GM19463 (cell line): ENCODE results near the gene PLEKHA4.
"Not testable (repeated sequence)": the region's sequence is repeated elsewhere in the genome, so short reads cannot be mapped to it uniquely, and the experiment has no call there.

Experiments used
- ATAC-seq: cut with Tn5 transposase; IDR thresholded peaks from one replicate; pipeline ENCODE4 v1.9.1; 2021; ENCODE audit warnings: mild to moderate bottlenecking, moderate library complexity; ENCODE audit not compliant: unreplicated experiment

PLEKHA4 gene, protein sequence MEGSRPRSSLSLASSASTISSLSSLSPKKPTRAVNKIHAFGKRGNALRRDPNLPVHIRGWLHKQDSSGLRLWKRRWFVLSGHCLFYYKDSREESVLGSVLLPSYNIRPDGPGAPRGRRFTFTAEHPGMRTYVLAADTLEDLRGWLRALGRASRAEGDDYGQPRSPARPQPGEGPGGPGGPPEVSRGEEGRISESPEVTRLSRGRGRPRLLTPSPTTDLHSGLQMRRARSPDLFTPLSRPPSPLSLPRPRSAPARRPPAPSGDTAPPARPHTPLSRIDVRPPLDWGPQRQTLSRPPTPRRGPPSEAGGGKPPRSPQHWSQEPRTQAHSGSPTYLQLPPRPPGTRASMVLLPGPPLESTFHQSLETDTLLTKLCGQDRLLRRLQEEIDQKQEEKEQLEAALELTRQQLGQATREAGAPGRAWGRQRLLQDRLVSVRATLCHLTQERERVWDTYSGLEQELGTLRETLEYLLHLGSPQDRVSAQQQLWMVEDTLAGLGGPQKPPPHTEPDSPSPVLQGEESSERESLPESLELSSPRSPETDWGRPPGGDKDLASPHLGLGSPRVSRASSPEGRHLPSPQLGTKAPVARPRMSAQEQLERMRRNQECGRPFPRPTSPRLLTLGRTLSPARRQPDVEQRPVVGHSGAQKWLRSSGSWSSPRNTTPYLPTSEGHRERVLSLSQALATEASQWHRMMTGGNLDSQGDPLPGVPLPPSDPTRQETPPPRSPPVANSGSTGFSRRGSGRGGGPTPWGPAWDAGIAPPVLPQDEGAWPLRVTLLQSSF

GRCh38 chr19:48868114-48868886, at the start of gene PLEKHA4:
Gene PLEKHA4 (minus strand): TSS chr19:48868617. CDS start chr19:48867620, 997 bp downstream.
- ATAC-seq, result no peak

DNA sequence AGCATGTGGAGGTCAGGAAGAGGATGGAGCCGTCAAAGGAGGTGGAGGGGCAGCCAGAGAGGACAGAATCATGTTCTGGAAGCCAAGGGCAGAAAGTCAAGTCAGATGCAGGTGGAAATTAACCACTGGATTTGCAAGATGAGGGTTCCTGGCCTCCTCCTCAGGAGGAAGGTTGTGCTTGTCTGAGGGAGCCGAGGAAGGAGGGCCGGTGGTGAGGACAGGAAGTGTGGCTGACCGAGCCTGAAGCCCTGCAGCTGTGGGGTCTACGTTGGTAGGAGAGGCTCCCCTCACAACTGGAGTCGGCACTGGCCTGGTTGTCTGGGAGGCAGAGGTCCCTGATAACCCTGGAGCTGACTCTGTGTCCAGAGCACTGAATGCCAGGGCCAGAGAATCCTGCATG, 49.7 kb upstream of the PLEKHA4 start:
- no peak for ATAC-seq

DNA sequence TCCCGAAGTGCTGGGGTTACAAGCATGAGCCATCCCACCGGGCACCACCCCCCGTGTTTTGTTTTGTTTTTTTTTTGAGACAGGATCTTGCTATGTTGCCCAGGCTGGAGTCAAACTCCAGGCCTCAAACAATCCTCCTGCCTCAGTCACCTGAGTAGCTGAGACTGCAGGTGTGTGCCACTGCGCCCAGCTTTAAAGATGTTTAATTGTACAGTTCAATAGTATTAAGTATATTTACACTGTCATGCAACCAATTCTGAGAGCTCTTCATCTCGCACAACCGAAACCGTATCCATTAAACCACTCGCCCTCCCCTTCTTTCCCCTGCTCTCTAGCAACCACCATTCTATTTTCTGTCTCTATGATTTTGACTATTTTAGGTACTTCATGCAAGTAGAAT, 47.3 kb upstream of the PLEKHA4 start:
- no peak for ATAC-seq

GRCh38 chr19:48914181-48914580, 45.8 kb upstream of the PLEKHA4 start:
- no peak for ATAC-seq

GRCh38 chr19:48913114-48913889, 44.9 kb upstream of the PLEKHA4 start:
- ATAC-seq, result no peak

DNA sequence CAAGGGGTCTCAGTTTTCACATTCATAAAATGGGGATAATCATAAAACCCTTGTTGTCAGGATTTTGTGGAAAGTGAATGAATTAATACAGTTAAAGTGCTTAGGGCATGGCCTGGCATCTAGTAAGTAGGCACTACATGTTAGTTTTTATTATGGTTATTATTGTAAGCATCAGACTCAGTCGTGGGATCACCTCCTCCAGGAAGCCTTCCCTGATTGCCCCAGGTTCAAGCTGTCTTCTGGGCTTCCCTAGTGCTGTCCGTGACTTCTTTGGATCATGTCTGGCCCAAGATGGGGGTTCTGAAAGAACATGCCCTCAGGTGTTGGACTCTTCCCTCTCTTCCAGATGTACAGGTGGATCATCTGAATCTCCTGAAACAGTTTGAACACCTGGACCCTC, 42.4 kb upstream of the PLEKHA4 start:
- no peak for ATAC-seq

DNA sequence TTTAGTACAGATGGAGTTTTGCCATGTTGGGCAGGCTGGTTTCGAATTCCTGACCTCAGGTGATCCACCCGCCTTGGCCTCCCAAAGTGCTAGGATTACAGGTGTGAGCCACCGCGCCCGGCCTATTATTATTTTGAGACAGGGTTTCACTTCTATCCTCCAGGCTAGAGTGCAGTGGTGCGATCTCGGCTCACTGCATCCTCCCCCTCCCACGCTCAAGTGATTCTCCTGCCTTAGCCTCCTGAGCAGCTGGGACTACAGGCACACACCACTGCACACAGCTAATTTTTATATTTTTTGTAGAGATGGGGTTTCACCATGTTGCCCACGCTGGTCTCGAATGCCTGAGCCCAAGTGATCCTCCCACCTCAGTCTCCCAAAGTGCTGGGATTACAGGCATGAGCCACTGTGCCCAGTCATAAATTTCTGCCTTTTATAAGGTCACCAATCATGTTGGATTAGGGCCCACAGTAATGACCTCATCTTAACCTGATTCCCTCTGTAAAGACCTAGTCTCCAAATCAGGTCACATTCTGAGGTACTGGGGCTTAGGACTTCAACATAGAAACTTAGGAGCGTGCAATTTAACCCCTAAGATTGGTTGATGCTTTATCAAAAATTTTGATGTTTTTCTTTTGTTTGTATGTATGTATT, 41.1 kb upstream of the PLEKHA4 start:
- ATAC-seq, result not testable (repeated sequence)

DNA sequence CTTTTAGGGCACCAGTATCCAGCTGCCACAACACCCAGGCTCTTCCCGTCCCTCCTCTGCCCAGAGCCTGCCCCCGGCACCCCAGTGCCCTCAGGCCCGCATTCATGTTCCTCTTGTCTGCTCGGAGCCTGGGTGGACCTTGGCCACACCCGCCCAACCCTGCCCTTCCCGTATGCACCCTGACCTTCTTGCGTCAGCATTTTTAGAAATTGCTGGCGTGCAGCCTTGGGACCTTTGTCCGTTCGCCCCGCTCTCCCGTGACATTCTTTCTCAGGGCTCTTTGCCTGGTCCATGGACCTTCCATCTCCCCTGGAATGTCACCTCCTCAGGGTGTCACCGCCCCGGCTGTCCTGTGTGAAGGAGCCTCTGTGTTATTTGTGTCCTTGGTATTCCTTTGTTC, 39.3 kb upstream of the PLEKHA4 start:
- ATAC-seq, result no peak

DNA sequence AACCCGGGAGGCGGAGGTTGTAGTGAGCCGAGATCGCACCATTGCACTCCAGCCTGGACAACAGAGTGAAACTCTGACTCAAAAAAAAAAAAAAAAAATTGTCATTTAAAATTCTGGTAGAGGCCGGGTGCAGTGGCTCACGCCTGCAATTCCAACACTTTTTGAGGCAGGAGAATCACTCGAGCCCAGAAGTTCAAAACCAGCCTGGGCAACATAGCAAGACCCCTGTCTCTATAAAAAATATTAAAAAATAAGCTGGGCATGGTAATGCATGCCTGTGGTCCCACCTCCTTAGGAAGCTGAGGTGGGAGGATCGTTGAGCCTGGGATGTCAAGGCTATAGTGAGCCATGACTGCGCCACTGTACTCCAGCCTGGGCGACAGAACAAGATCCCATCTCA, 37.9 kb upstream of the PLEKHA4 start:
- ATAC-seq, result no peak

DNA sequence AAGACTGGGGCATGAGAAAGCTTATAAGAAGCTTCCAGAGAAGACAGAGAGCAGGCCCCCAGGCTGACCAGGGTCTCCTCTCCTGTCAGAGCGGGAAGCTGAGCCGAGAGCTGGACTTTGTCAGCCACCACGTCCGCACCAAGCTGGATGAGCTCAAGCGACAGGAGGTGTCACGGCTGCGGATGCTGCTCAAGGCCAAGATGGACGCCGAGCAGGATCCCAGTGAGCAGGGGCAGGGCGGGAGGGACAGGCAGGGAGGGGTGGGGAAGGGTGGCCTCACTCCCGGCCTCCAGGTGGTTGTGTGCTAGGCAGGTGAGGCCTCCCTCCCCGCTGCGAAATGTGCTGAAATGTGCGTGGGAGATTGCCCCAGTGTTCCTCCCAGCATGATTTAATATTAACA, 37.2 kb upstream of the PLEKHA4 start:
- no peak for ATAC-seq

DNA sequence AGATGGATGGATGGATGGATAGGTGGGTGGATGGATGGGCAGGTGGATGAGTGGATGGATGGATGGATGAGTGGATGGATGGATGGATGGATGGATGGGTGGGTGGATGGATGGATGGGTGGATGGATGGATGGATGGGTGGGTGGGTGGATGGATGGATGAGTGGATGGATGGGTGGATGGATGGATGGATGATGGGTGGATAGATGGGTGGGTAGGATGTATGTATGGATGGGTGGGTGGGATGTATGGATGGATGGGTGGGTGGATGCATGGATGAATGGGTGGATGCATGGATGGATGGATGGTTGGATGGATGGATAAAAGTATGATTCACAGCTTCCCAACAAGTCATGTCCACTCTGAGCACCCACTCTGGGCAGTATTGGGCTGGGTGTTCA, 35.4 kb upstream of the PLEKHA4 start:
- not testable (repeated sequence) for ATAC-seq

- ATAC-seq, result not testable (repeated sequence)
Measured at GRCh38 chr19:48902291-48902690, 33.9 kb upstream of the PLEKHA4 start.

DNA sequence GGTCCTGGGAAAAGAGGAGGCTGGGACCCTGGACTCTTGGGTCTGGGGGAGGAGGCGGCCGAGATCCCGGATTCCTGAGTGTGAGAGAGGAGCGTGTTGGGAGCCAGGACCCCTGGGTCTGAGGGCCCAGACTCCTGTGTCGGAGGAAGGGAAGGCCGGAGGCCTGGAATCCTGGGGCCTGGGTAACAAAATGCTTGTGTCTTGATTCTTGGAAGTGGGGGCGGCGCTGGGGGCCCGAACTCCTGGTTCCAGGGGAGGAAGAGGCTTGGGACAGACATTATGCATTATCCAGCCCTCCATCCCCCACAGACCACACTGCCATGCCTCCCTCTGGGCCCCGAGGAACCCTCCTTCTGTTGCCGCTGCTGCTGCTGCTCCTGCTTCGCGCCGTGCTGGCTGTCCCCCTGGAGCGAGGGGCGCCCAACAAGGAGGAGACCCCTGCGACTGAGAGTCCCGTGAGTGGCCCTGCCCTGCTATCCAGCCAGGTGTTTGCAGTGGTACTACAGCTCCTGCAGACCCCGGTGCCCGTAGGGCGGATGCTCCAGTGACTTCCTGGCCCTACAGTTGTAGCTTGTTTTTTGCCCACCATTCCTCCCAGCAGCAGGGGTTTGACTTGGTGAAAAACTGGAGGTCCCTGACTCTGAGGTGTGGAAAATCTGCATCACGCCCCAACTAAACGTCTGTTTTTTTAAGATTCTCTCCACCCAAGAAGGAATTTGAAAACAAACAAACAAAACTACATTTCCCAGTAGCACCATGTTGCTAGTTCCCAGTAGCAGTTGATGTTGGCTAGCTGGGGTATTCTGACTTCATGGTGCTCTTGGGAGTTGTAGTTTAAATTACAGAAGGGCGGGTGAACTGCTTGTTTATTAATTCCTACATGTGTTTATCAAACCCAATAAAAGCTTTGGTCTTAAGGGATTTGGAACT, 32.3 kb upstream of the PLEKHA4 start:
- no peak for ATAC-seq

GRCh38 chr19:48899781-48900476, 31.5 kb upstream of the PLEKHA4 start, which contains the start of gene NUCB1:
Gene NUCB1 (plus strand): TSS chr19:48900312. CDS start chr19:48900797, 485 bp downstream.
- ATAC-seq, result peak; percentile 89

- not testable (repeated sequence) for ATAC-seq
Measured at GRCh38 chr19:48899386-48899749, 31.0 kb upstream of the PLEKHA4 start.

DNA sequence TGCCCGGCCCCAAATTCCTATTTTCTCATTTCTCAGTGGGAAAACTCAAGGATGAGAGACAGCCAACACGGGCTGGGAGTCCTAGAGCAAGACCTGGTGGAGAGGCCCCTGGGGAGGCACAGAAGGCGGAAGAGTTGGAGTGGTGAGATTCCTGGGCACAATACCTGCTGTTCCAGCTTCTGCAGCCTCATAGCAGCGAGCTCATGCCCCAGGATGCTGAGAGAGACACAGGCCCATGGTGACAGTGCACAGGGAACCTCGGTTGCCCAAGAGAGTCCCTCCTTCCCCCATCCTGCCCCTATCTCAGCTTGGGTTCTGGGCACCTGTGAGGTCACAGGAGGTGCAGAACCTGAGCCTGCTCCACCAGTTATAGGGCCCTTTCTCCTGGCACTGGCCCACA, 28.8 kb upstream of the PLEKHA4 start:
- ATAC-seq, result no peak

DNA sequence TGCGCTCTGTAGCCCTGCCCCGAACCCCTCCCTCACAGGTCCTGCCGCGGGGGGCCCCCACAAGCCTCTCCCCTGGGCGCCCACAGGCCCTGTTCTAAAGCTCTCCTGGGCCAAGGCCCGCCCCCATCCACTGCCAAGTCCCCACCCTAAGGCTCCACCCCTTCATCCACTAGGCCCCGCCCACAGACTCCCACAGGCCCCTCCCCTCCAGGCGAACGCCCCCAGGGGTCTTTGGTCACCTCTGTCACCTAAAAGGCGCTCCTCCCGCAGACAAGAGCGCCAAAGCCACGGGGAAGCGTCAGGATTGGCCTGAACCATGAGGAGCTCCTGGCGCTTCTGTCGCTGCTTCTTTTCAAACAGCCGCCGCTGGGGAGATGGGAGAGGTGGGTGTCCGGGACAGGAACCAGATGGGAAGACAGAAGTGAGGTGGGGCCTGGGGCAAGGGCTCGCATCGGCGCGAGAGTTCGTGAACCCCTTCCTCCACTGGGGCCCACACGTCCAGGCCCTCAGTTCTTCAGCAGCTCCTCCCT, 27.8 kb upstream of the PLEKHA4 start:
- no peak for ATAC-seq

DNA sequence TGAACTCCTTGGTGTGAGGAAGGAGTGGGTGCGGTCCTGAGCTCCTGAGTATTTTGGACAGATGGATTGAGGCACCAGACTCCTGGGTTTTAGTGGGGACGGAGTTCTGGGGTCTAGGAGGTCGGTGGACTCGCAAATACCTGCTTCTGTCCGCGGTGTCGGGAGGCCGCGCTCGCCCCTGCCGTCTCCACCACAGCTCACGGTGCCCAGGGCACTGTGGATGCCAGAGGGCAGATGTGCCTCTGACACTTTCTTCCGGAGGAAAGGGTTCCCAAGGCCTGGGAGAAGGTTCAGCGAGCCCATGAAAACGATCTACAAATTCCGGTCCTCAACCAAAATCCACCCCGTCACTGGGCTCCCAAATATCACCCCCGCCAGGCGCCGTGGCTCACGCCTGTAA, 26.8 kb upstream of the PLEKHA4 start:
- ATAC-seq, result no peak
